Caco-2 (cell line): ENCODE data around the gene RPL35. TPM values are rescaled to one million over a fixed set of nuclear protein-coding genes. Genes with fewer than 3 reads are reported as not detected.

Experiments used
- BruUV-seq: library from RNA; stranded (reverse); fragments of 400-500 nt; replicated peaks from 2 replicates; lab custom pipeline; 2021; lab: Mats Ljungman, UMichigan
- CTCF ChIA-PET: fragments of 300-600 bp; sonication (Branson Sonifier 250); formaldehyde crosslinking; loops from one replicate; lab custom pipeline; 2022; ENCODE audit warnings: antibody characterized with exemption; lab: Charles Lee
- POLR2A ChIA-PET: fragments of 300-600 bp; sonication (Branson Sonifier 250); formaldehyde crosslinking; loops from one replicate; lab custom pipeline; 2022; ENCODE audit warnings: antibody characterized with exemption; lab: Charles Lee
- DNase-seq, 2 experiments: peaks; one replicate each; pipeline versions ENCODE4 v3.0.0 to v3.0.0-alpha.2; 2020 to 2022
- H3K27me3 ChIP-seq: replicated peaks from 2 replicates; pipeline ENCODE4 v1.6.0; 2011; ENCODE audit warnings: low read length; ENCODE audit not compliant: control insufficient read depth, insufficient read depth
- H3K36me3 ChIP-seq: 2 replicates; pipeline ENCODE4 v1.5.1; 2011; ENCODE audit warnings: low read length; ENCODE audit not compliant: control insufficient read depth, insufficient read depth
- H3K4me1 ChIP-seq: fragments of 250-450 bp; sonication (Bioruptor Pico); 2 replicates; pipeline ENCODE4 v1.5.1; 2020; ENCODE audit warnings: mild to moderate bottlenecking
- H3K4me3 ChIP-seq: 2 replicates; pipeline ENCODE4 v1.5.1; 2011; ENCODE audit warnings: low read depth, mild to moderate bottlenecking, control low read depth, low read length
- H3K9me3 ChIP-seq: fragments of 250-450 bp; sonication (Bioruptor Pico); 2 replicates; pipeline ENCODE4 v1.5.1; 2020; ENCODE audit warnings: mild to moderate bottlenecking, moderate library complexity
- H3K27ac Mint-ChIP-seq: one replicate; pipeline ENCODE4 v1.8.0; 2022; ENCODE audit warnings: mixed read lengths; ENCODE audit not compliant: unreplicated experiment
- H3K27me3 Mint-ChIP-seq: one replicate; pipeline ENCODE4 v1.8.0; 2022; ENCODE audit warnings: mixed read lengths; ENCODE audit not compliant: insufficient read depth, unreplicated experiment
- H3K36me3 Mint-ChIP-seq: one replicate; pipeline ENCODE4 v1.8.0; 2022; ENCODE audit warnings: mild to moderate bottlenecking, mixed read lengths; ENCODE audit not compliant: insufficient read depth, unreplicated experiment
- H3K4me1 Mint-ChIP-seq: one replicate; pipeline ENCODE4 v1.8.0; 2022; ENCODE audit warnings: low read depth, mixed read lengths; ENCODE audit not compliant: unreplicated experiment
- H3K4me3 Mint-ChIP-seq: one replicate; pipeline ENCODE4 v1.8.0; 2022; ENCODE audit warnings: mild to moderate bottlenecking, moderate library complexity, mixed read lengths; ENCODE audit not compliant: unreplicated experiment
- H3K9me3 Mint-ChIP-seq: one replicate; pipeline ENCODE4 v1.8.0; 2022; ENCODE audit warnings: mixed read lengths; ENCODE audit not compliant: unreplicated experiment
- intact Hi-C: fragments of 100-400 bp; cut with micrococcal nuclease; formaldehyde crosslinking; loops from one replicate; pipeline ENCODE4 v1.10.0; 2022; ENCODE audit not compliant: unreplicated experiment
- total RNA-seq: library from RNA; stranded (reverse); gene quantifications from 2 replicates; pipeline ENCODE4 v1.2.3, GENCODE V29; 2022
- TF ChIP-seq, protein P1 (sequence below), 2 experiments: fragments of 200-600 bp in 1 of 2; IDR thresholded peaks; 1 replicate in 1 of 2; 2 replicates in 1 of 2; pipeline versions ENCODE4 v1.5.1 to v1.8.0; 2011 to 2022; ENCODE audit warnings: antibody characterized with exemption in 1 of 2, control low read depth in 1 of 2, inconsistent platforms in 1 of 2, low read depth in 1 of 2, low read length in 1 of 2, mild to moderate bottlenecking in 1 of 2, moderate library complexity in 1 of 2; ENCODE audit not compliant: insufficient read depth in 1 of 2, severe bottlenecking in 1 of 2, unreplicated experiment in 1 of 2

The RPL35 gene
- total RNA-seq, 1 experiment from 2014 or later = 1,528 TPM

DNA sequence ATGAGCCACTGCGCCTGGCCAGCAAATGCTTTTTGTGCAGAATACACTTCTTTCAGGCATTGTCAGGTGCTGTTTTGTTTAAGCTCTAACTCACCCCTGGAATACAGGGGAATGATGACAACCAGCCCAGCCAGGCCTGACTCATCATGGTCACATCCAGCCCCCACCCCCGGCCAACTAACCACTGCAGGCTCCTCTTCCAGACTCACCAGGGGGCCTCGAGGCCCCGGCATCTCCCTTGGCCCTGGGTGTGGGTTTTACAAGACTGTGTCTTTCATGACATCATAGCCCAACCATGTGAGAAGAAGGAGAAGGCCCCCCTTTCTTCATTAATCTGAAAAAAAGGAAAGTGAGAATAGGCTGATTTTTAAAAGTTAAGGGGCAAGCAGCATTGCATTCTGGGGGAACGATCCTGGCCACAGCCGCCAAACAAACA, 49.3 kb downstream of the RPL35 start:
- TF ChIP-seq, protein P1, sequence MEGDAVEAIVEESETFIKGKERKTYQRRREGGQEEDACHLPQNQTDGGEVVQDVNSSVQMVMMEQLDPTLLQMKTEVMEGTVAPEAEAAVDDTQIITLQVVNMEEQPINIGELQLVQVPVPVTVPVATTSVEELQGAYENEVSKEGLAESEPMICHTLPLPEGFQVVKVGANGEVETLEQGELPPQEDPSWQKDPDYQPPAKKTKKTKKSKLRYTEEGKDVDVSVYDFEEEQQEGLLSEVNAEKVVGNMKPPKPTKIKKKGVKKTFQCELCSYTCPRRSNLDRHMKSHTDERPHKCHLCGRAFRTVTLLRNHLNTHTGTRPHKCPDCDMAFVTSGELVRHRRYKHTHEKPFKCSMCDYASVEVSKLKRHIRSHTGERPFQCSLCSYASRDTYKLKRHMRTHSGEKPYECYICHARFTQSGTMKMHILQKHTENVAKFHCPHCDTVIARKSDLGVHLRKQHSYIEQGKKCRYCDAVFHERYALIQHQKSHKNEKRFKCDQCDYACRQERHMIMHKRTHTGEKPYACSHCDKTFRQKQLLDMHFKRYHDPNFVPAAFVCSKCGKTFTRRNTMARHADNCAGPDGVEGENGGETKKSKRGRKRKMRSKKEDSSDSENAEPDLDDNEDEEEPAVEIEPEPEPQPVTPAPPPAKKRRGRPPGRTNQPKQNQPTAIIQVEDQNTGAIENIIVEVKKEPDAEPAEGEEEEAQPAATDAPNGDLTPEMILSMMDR (IDR thresholded peaks at IDR 0.05; ENCODE audit: insufficient read depth in 1 of 2, low read depth in 1 of 2, low read length in 1 of 2, severe bottlenecking in 1 of 2, unreplicated experiment in 1 of 2) = no peak
- Histone ChIP-seq H3K27me3 (no peaks in the 10 kb centered on the region), H3K4me1 (peaks cover 34% of the 10 kb centered on the region), H3K4me3 (no peak overlapping the region), H3K36me3 (no peaks in the 10 kb centered on the region), H3K9me3 (no peaks in the 10 kb centered on the region)
- H3K36me3 Mint-ChIP-seq = peaks cover 4% of the 10 kb centered on the region
- peak; percentile 65 to 77 for DNase-seq
- no peaks in the 10 kb centered on the region for H3K9me3 Mint-ChIP-seq
- POLR2A ChIA-PET = no interaction called here
- CTCF ChIA-PET = interaction anchor here (0.6 to 3.6 kb wide), 2 partner anchors 27 to 41 kb away, joined by 4 to 15 read pairs; partner anchors contain the start of gene WDR38
- no peaks in the 10 kb centered on the region for H3K27me3 Mint-ChIP-seq
- intact Hi-C loops = no loop called here
- peak overlapping the region; percentile 86 for H3K27ac Mint-ChIP-seq
- H3K4me1 Mint-ChIP-seq = peaks cover 30% of the 10 kb centered on the region
- no peak overlapping the region for H3K4me3 Mint-ChIP-seq
- no TSS peak for BruUV-seq

DNA sequence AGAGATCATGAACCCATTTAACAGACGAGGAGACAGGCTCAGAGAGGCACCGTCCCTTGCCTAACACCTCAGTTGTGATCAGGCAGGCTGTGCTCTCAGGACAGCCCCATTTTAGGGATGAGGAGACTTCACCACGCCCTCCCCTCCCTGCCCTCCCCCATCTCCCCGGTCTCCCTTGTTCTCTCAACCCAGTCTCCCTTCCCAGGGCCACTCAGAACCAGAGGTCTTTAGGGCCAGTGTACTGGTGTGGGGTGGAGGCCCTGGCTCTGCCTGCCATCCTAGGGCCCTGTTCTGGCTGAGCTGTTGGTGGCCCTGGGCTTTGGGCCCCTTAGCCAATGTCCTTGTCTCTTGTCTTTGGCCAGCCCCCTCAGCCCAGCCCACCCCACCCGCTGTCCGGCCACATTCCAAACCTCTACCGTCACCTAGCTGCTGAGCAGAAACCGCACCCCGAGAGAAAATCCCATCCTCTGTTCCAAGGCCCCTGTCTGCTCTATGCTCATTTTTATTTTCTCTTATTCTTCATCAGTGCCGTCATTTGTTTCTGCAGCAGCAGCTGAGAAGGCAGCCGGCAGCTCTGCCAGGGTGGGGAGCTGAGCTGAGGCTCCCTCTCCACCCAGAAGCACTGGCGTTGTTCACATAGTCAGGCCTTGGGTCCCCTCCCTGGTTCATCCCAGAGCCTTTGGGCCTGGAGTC, 50.9 kb downstream of the RPL35 start:
- Mint-ChIP-seq H3K36me3 (peaks cover 4% of the 10 kb centered on the region), H3K4me3 (peak overlapping the region; percentile 22), H3K9me3 (no peaks in the 10 kb centered on the region), H3K4me1 (peaks cover 30% of the 10 kb centered on the region), H3K27me3 (no peaks in the 10 kb centered on the region), H3K27ac (peak overlapping the region; percentile 86)
- DNase-seq = peak; percentile 67 to 82
- TF ChIP-seq, protein P1 (IDR thresholded peaks at IDR 0.05; ENCODE audit: insufficient read depth in 1 of 2, low read depth in 1 of 2, low read length in 1 of 2, severe bottlenecking in 1 of 2, unreplicated experiment in 1 of 2) = no peak
- CTCF ChIA-PET = interaction anchor here (0.8 to 3.6 kb wide), 4 partner anchors 13 to 42 kb away, joined by 3 to 15 read pairs (median 7); partner anchors contain the start of genes NR6A1, OLFML2A and WDR38
- BruUV-seq = TSS peak; percentile 69
- Histone ChIP-seq H3K9me3 (no peaks in the 10 kb centered on the region), H3K36me3 (no peaks in the 10 kb centered on the region), H3K4me3 (no peak overlapping the region), H3K27me3 (no peaks in the 10 kb centered on the region), H3K4me1 (peaks cover 34% of the 10 kb centered on the region)
- intact Hi-C loops = loop anchor here (1.0 kb wide), 1 partner anchor 37 kb away; no protein-coding TSS in a partner anchor
- POLR2A ChIA-PET = no interaction called here

DNA sequence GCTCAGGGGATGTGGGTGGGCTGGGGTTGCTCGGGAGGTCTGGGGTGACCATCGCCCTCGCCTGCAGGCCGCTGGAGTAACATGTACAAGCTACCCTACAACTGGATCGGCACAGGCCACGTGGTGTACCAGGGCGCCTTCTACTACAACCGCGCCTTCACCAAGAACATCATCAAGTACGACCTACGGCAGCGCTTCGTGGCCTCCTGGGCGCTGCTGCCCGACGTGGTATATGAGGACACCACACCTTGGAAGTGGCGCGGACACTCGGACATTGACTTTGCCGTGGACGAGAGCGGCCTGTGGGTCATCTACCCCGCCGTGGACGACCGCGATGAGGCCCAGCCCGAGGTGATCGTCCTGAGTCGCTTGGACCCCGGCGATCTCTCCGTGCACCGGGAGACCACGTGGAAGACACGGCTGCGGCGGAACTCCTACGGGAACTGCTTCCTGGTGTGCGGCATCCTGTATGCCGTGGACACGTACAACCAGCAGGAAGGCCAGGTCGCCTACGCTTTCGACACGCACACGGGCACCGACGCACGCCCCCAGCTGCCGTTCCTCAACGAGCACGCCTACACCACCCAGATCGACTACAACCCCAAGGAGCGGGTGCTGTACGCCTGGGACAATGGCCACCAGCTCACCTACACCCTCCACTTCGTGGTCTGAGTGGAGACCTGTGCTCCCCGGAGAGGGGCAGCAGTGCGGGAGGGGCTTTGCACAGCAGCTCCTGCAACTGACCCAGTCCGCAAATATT, 51.8 kb downstream of the RPL35 start:
- Mint-ChIP-seq H3K4me3 (no peak overlapping the region), H3K36me3 (peaks cover 4% of the 10 kb centered on the region), H3K9me3 (no peaks in the 10 kb centered on the region), H3K4me1 (peaks cover 30% of the 10 kb centered on the region), H3K27me3 (no peaks in the 10 kb centered on the region), H3K27ac (peak overlapping the region; percentile 86)
- Histone ChIP-seq H3K36me3 (no peaks in the 10 kb centered on the region), H3K4me3 (no peak overlapping the region), H3K4me1 (peaks cover 34% of the 10 kb centered on the region), H3K9me3 (no peaks in the 10 kb centered on the region), H3K27me3 (no peaks in the 10 kb centered on the region)
- intact Hi-C loops = no loop called here
- ChIA-PET CTCF (interaction anchor here (1.4 to 1.5 kb wide), 2 partner anchors 33 to 39 kb away, joined by 3 to 9 read pairs; partner anchors contain the start of genes NR6A1 and OLFML2A), POLR2A (no interaction called here)
- DNase-seq = no peak
- no TSS peak for BruUV-seq
- TF ChIP-seq, protein P1 (IDR thresholded peaks at IDR 0.05; ENCODE audit: insufficient read depth in 1 of 2, low read depth in 1 of 2, low read length in 1 of 2, severe bottlenecking in 1 of 2, unreplicated experiment in 1 of 2) = no peak
